Fibroblast of mammary gland (primary cell): ENCODE data around the gene FBN1.

Experiments used
- DNase-seq: peaks from one replicate; pipeline ENCODE4 v3.0.0-alpha.2; 2010; ENCODE audit warnings: low read depth
- H3K4me3 ChIP-seq: 2 replicates; pipeline ENCODE4 v1.5.1; 2011; ENCODE audit warnings: low read depth, mild to moderate bottlenecking, low read length, moderate library complexity; ENCODE audit not compliant: control insufficient read depth
- CTCF ChIP-seq: conservative IDR thresholded peaks from 2 replicates; pipeline ENCODE4 v1.5.1; 2011; ENCODE audit warnings: low read depth, low read length, inconsistent platforms; ENCODE audit not compliant: control insufficient read depth, insufficient read depth

The FBN1 gene

GRCh38 chr15:48627260-48627940 lies 18.1 kb downstream of the FBN1 start:
- no peak for TF ChIP-seq CTCF
- peak; percentile 90 for DNase-seq
- no peak overlapping the region for H3K4me3 ChIP-seq

GRCh38 chr15:48625126-48625525 lies 20.4 kb downstream of the FBN1 start:
- H3K4me3 ChIP-seq = no peak overlapping the region
- no peak for DNase-seq
- no peak for TF ChIP-seq CTCF

- no peak overlapping the region for H3K4me3 ChIP-seq
- no peak for DNase-seq
- TF ChIP-seq CTCF = no peak
These were observed 20.8 kb downstream of the FBN1 start for GRCh38 chr15:48624700-48625099.

- no peak overlapping the region for H3K4me3 ChIP-seq
- no peak for TF ChIP-seq CTCF
- DNase-seq = no peak
These were observed 22.1 kb downstream of the FBN1 start for GRCh38 chr15:48623456-48623855.

GRCh38 chr15:48622237-48622636 lies 23.3 kb downstream of the FBN1 start:
- no peak for TF ChIP-seq CTCF

GRCh38 chr15:48619446-48619845 lies 26.1 kb downstream of the FBN1 start:
- DNase-seq = no peak
- TF ChIP-seq CTCF = no peak
- H3K4me3 ChIP-seq = no peak overlapping the region

More at GRCh38 chr15:48622237-48622636, 23.3 kb downstream of the FBN1 start:
- no peak overlapping the region for H3K4me3 ChIP-seq
- DNase-seq = peak; percentile 31

GRCh38 chr15:48617619-48618018 lies 27.9 kb downstream of the FBN1 start:
- TF ChIP-seq CTCF = no peak
- no peak overlapping the region for H3K4me3 ChIP-seq
- peak; percentile 88 for DNase-seq
